Astrocyte (in vitro differentiated cells and primary cell): Measurements from ENCODE around the gene CFAP74. TPM values are rescaled to one million over a fixed set of nuclear protein-coding genes. Genes with fewer than 3 reads are reported as not detected.

Source experiments
- DNase-seq: peaks from one replicate; pipeline ENCODE4 v3.0.0-alpha.2; 2010; ENCODE audit warnings: low read depth
- FAIRE-seq: peaks from 2 replicates; lab custom pipeline; 2011; peaks lifted over from hg19 to GRCh38; lab: Jason Lieb, UNC
- H2AFZ ChIP-seq: 2 replicates; pipeline ENCODE4 v1.6.0; 2012; ENCODE audit warnings: low read depth, low read length, inconsistent platforms
- H3K27ac ChIP-seq: 2 replicates; pipeline ENCODE4 v1.5.1; 2011; ENCODE audit warnings: low read depth, low read length, inconsistent platforms
- H3K27me3 ChIP-seq: 2 replicates; pipeline ENCODE4 v1.6.0; 2011; ENCODE audit warnings: low read length, inconsistent platforms; ENCODE audit not compliant: insufficient read depth
- H3K36me3 ChIP-seq: 2 replicates; pipeline ENCODE4 v1.5.1; 2011; ENCODE audit warnings: low read length, inconsistent platforms; ENCODE audit not compliant: insufficient read depth
- H3K4me1 ChIP-seq: 2 replicates; pipeline ENCODE4 v1.5.1; 2011; ENCODE audit warnings: low read length, inconsistent platforms; ENCODE audit not compliant: insufficient read depth
- H3K4me2 ChIP-seq: 2 replicates; pipeline ENCODE4 v1.6.0; 2012; ENCODE audit warnings: low read length, inconsistent platforms
- H3K4me3 ChIP-seq: 2 replicates; pipeline ENCODE4 v1.5.1; 2011; ENCODE audit warnings: low read depth, mild to moderate bottlenecking, low read length, inconsistent platforms; ENCODE audit not compliant: insufficient read depth
- H3K79me2 ChIP-seq: 2 replicates; pipeline ENCODE4 v1.6.0; 2012; ENCODE audit warnings: mild to moderate bottlenecking, low read length, inconsistent platforms; ENCODE audit not compliant: insufficient read depth
- H3K9ac ChIP-seq: 2 replicates; pipeline ENCODE4 v1.6.0; 2012; ENCODE audit warnings: mild to moderate bottlenecking, low read length, inconsistent platforms
- H3K9me3 ChIP-seq: 2 replicates; pipeline ENCODE4 v1.5.1; 2012; ENCODE audit warnings: low read depth, mild to moderate bottlenecking, low read length, inconsistent platforms; ENCODE audit not compliant: insufficient read depth
- H4K20me1 ChIP-seq: 2 replicates; pipeline ENCODE4 v1.6.0; 2012; ENCODE audit warnings: low read length, inconsistent platforms; ENCODE audit not compliant: insufficient read depth
- H3K27ac Mint-ChIP-seq: one replicate; pipeline ENCODE4 v1.8.0; 2021; ENCODE audit warnings: mild to moderate bottlenecking, mixed read lengths; ENCODE audit not compliant: unreplicated experiment
- H3K27me3 Mint-ChIP-seq: one replicate; pipeline ENCODE4 v1.8.0; 2021; ENCODE audit warnings: low read depth, mixed read lengths; ENCODE audit not compliant: unreplicated experiment
- H3K36me3 Mint-ChIP-seq: one replicate; pipeline ENCODE4 v1.8.0; 2021; ENCODE audit warnings: low read depth, mixed read lengths; ENCODE audit not compliant: unreplicated experiment
- H3K4me1 Mint-ChIP-seq: one replicate; pipeline ENCODE4 v1.8.0; 2021; ENCODE audit warnings: low read depth, mixed read lengths; ENCODE audit not compliant: unreplicated experiment
- H3K4me3 Mint-ChIP-seq: one replicate; pipeline ENCODE4 v1.8.0; 2021; ENCODE audit warnings: mild to moderate bottlenecking, moderate library complexity, mixed read lengths; ENCODE audit not compliant: unreplicated experiment
- H3K9me3 Mint-ChIP-seq: one replicate; pipeline ENCODE4 v1.8.0; 2021; ENCODE audit warnings: mild to moderate bottlenecking, mixed read lengths; ENCODE audit not compliant: unreplicated experiment
- CTCF ChIP-seq: IDR thresholded peaks from 2 replicates; pipeline ENCODE4 v1.5.1; 2011; ENCODE audit warnings: low read depth, mild to moderate bottlenecking, inconsistent platforms, low read length, moderate library complexity; ENCODE audit not compliant: insufficient read depth
- EZH2 ChIP-seq: IDR thresholded peaks from 2 replicates; pipeline ENCODE4 v1.6.1; 2012; ENCODE audit warnings: mild to moderate bottlenecking, low read length, inconsistent platforms; ENCODE audit not compliant: insufficient read depth
- total RNA-seq: library from RNA; stranded (reverse); gene quantifications from 2 replicates; pipeline ENCODE4 v1.2.1, GENCODE V29; 2021

Gene CFAP74
- total RNA-seq, 1 donor from 2014 or later: not detected

GRCh38 chr1:1990222-1990621 is 13.4 kb downstream of the CFAP74 start:
- Histone ChIP-seq H3K79me2 (no peaks in the 10 kb centered on the region), H3K4me2 (no peak overlapping the region), H4K20me1 (no peaks in the 10 kb centered on the region), H3K9ac (no peak overlapping the region), H3K27me3 (peaks cover 12% of the 10 kb centered on the region), H2AFZ (no peak overlapping the region), H3K27ac (no peak overlapping the region), H3K36me3 (no peaks in the 10 kb centered on the region), H3K4me1 (no peaks in the 10 kb centered on the region), H3K4me3 (no peak overlapping the region), H3K9me3 (no peaks in the 10 kb centered on the region)
- no peaks in the 10 kb centered on the region for H3K9me3 Mint-ChIP-seq
- FAIRE-seq (no peak), DNase-seq (no peak)
- H3K4me1 Mint-ChIP-seq: peaks cover 13% of the 10 kb centered on the region
- H3K27me3 Mint-ChIP-seq: peaks cover 5% of the 10 kb centered on the region
- H3K36me3 Mint-ChIP-seq: no peaks in the 10 kb centered on the region
- no peak for TF ChIP-seq CTCF
- no peak for TF ChIP-seq EZH2
- peak overlapping the region; percentile 26 for H3K27ac Mint-ChIP-seq
- H3K4me3 Mint-ChIP-seq: no peak overlapping the region

GRCh38 chr1:1989789-1990188 is 13.8 kb downstream of the CFAP74 start:
- Mint-ChIP-seq H3K36me3 (no peaks in the 10 kb centered on the region), H3K4me1 (peaks cover 13% of the 10 kb centered on the region), H3K9me3 (no peaks in the 10 kb centered on the region), H3K27me3 (peaks cover 9% of the 10 kb centered on the region), H3K27ac (peak overlapping the region; percentile 26), H3K4me3 (peak overlapping the region; percentile 50)
- Histone ChIP-seq H4K20me1 (no peaks in the 10 kb centered on the region), H3K36me3 (no peaks in the 10 kb centered on the region), H2AFZ (no peak overlapping the region), H3K9me3 (no peaks in the 10 kb centered on the region), H3K9ac (no peak overlapping the region), H3K4me2 (no peak overlapping the region), H3K4me3 (no peak overlapping the region), H3K27ac (no peak overlapping the region), H3K79me2 (no peaks in the 10 kb centered on the region), H3K27me3 (peaks cover 9% of the 10 kb centered on the region), H3K4me1 (no peaks in the 10 kb centered on the region)
- TF ChIP-seq EZH2 (no peak), CTCF (no peak)
- FAIRE-seq: no peak
- DNase-seq: no peak

DNA sequence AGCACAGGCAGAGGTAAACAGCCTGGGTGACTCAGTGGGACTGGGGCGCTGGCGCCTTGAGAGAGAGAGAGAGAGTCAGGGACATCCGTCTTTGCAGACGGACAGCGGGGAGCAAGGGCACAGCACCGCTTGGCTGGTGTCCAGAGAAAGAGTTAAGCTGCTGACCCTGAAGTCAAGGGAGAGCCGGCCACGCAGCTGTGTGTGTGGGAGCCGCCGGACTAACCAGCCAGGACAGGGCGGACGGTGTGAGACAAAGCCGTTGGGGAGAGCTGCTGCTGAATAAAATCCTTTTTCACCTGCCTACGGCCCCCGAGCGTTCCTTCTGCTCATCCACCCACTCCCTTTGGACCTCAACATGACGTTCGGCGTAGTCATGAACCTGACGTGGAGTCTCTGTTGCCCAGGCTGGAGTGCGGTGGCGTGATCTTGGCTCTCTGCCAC is 14.5 kb downstream of the CFAP74 start:
- no peaks in the 10 kb centered on the region for H3K4me1 ChIP-seq
- H3K9me3 Mint-ChIP-seq: no peaks in the 10 kb centered on the region
- DNase-seq (peak; percentile 3), FAIRE-seq (no peak)
- H3K9ac ChIP-seq: no peak overlapping the region
- H3K27ac Mint-ChIP-seq: no peak overlapping the region
- H2AFZ ChIP-seq: no peak overlapping the region
- no peaks in the 10 kb centered on the region for H3K36me3 ChIP-seq
- H4K20me1 ChIP-seq: no peaks in the 10 kb centered on the region
- no peaks in the 10 kb centered on the region for H3K9me3 ChIP-seq
- TF ChIP-seq CTCF (no peak), EZH2 (no peak)
- no peak overlapping the region for H3K4me3 Mint-ChIP-seq
- H3K79me2 ChIP-seq: no peaks in the 10 kb centered on the region
- H3K27me3 ChIP-seq: peaks cover 3% of the 10 kb centered on the region
- no peak overlapping the region for H3K4me2 ChIP-seq
- H3K27me3 Mint-ChIP-seq: peaks cover 15% of the 10 kb centered on the region
- no peak overlapping the region for H3K27ac ChIP-seq
- H3K36me3 Mint-ChIP-seq: no peaks in the 10 kb centered on the region
- no peak overlapping the region for H3K4me3 ChIP-seq
- H3K4me1 Mint-ChIP-seq: peaks cover 13% of the 10 kb centered on the region
